A673 (cell line): ENCODE data around the gene MVB12A. TPM values are rescaled to one million over a fixed set of nuclear protein-coding genes. Genes with fewer than 3 reads are reported as not detected.

ENCODE experiments used
- BruUV-seq: library from RNA; stranded (reverse); fragments of 400-500 nt; replicated peaks from 2 replicates; lab custom pipeline; 2021; lab: Mats Ljungman, UMichigan
- CTCF ChIA-PET: fragments of 300-600 bp; sonication (Branson Sonifier 250); formaldehyde crosslinking; loops from one replicate; lab custom pipeline; 2022; ENCODE audit warnings: antibody characterized with exemption; lab: Charles Lee
- POLR2A ChIA-PET: fragments of 300-600 bp; sonication (Branson Sonifier 250); formaldehyde crosslinking; loops from one replicate; lab custom pipeline; 2022; ENCODE audit warnings: antibody characterized with exemption; ENCODE audit not compliant: low non-redundant PET; lab: Charles Lee
- DNase-seq: peaks from one replicate; pipeline ENCODE4 v3.0.0-alpha.2; 2015; ENCODE audit warnings: low spot score
- H3K27ac ChIP-seq: fragments of 200-600 bp; sonication (generic); 2 replicates; pipeline ENCODE4 v1.5.1; 2016; ENCODE audit warnings: mixed run types, low read depth, mild to moderate bottlenecking, mixed read lengths, antibody characterized with exemption, low read length; ENCODE audit not compliant: poor library complexity, severe bottlenecking
- H3K27me3 ChIP-seq: fragments of 200-600 bp; sonication (generic); replicated peaks from 2 replicates; pipeline ENCODE4 v1.6.1; 2017; ENCODE audit warnings: mixed run types, low read depth, mild to moderate bottlenecking, mixed read lengths, antibody characterized with exemption, low read length; ENCODE audit not compliant: insufficient read depth, poor library complexity
- H3K36me3 ChIP-seq: fragments of 200-600 bp; sonication (generic); 2 replicates; pipeline ENCODE4 v1.6.1; 2016; ENCODE audit warnings: mixed run types, mild to moderate bottlenecking, mixed read lengths, antibody characterized with exemption, low read length; ENCODE audit not compliant: insufficient read depth, poor library complexity, severe bottlenecking
- H3K4me1 ChIP-seq: fragments of 200-600 bp; sonication (generic); 2 replicates; pipeline ENCODE4 v1.6.1; 2017; ENCODE audit warnings: mixed run types, mild to moderate bottlenecking, mixed read lengths, antibody characterized with exemption, low read length; ENCODE audit not compliant: insufficient read depth, poor library complexity, severe bottlenecking
- H3K4me3 ChIP-seq: fragments of 200-600 bp; sonication (generic); 2 replicates; pipeline ENCODE4 v1.5.1; 2016; ENCODE audit warnings: low read depth, mixed run types, mild to moderate bottlenecking, mixed read lengths, low read length; ENCODE audit not compliant: poor library complexity, severe bottlenecking
- H3K9me3 ChIP-seq: fragments of 200-600 bp; sonication (generic); 2 replicates; pipeline ENCODE4 v1.6.1; 2016; ENCODE audit warnings: mixed run types, low read depth, mild to moderate bottlenecking, mixed read lengths, antibody characterized with exemption, low read length; ENCODE audit not compliant: poor library complexity, severe bottlenecking
- EZH2 ChIP-seq: fragments of 200-600 bp; sonication (generic); IDR thresholded peaks from 2 replicates; pipeline ENCODE4 v1.6.1; 2017; ENCODE audit warnings: borderline replicate concordance, low read depth, mild to moderate bottlenecking, mixed read lengths, antibody characterized with exemption, low read length; ENCODE audit not compliant: poor library complexity, severe bottlenecking
- intact Hi-C: fragments of 100-400 bp; cut with micrococcal nuclease; formaldehyde crosslinking; loops from one replicate; pipeline ENCODE4 v1.10.0; 2022; ENCODE audit not compliant: unreplicated experiment
- total RNA-seq: library from RNA; stranded (reverse); gene quantifications from 2 replicates; pipeline ENCODE4 v1.2.3, GENCODE V29; 2021
- TF ChIP-seq, protein P1 (sequence below): fragments of 300-800, 200-600 bp; sonication (generic); conservative IDR thresholded peaks from 2 replicates; pipeline ENCODE4 v1.5.1; 2017; ENCODE audit warnings: low read depth, mild to moderate bottlenecking, antibody characterized with exemption, low read length, moderate library complexity, mixed read lengths

The MVB12A gene
- total RNA-seq, 1 experiment from 2014 or later, result 39.5 TPM

DNA sequence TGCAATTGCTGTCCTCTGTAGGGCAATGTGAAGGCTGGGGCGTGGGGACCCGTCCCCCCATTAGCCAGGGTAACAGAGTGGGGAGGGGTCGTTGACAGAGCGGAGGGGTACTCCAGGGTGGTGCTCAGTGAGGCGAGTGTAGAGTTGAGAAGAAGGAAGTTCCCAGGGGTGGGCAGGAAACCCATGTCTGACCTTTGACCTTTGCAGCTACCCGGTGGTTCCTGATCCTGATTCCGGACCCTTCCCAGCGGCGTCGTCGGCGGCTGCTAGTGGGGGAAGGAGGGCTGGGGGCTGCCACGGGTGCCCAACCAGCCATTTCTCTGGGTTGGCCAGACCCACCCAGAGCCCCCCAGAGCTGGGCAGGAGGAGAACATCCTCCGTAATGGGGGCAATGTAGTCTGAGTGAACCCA, 40.6 kb upstream of the MVB12A start:
- ChIA-PET POLR2A (no interaction called here), CTCF (no interaction called here)

DNA sequence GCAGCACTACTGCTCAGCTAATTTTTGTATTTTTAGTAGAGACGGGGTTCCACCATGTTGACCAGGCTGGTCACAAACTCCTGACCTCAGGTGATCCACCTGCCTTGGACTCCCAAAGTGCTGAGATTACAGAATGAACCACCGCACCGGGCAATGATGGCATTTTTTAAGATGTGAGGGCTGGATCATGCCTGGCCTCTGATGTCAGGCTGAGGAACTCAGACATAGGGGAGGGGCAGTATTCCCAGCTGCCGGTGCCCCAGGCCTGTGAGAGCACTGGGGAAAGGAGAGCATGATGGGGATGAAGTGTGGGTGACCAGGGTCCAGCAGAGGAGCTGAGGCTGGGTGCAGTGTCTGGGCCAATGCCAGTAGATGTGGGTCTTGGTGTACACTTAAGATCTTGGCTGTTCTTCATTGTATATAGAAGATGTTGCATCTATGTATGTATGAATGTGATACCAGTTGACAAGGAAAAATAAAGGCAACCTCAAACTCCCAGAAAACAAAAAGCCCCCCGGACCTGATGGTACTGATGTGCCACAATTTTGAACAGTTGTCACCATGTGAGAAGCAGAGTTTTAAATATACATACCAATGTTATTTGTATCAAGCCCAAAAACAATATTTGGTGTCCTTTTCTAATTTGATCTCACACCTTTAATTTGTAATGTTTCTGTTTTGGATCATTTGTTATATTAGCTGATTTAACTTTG, 39.3 kb upstream of the MVB12A start:
- Histone ChIP-seq H3K36me3 (no peaks in the 10 kb centered on the region), H3K4me3 (no peak overlapping the region), H3K27ac (no peak overlapping the region), H3K4me1 (no peaks in the 10 kb centered on the region), H3K27me3 (no peaks in the 10 kb centered on the region), H3K9me3 (no peaks in the 10 kb centered on the region)
- no peak for DNase-seq
- POLR2A ChIA-PET, result no interaction called here
- CTCF ChIA-PET, result no interaction called here
- BruUV-seq, result no TSS peak
- intact Hi-C loops, result loop anchor here (10.0 kb wide), 1 partner anchor 606 kb away; no protein-coding TSS in a partner anchor
- TF ChIP-seq EZH2, result no peak
- TF ChIP-seq, protein P1, sequence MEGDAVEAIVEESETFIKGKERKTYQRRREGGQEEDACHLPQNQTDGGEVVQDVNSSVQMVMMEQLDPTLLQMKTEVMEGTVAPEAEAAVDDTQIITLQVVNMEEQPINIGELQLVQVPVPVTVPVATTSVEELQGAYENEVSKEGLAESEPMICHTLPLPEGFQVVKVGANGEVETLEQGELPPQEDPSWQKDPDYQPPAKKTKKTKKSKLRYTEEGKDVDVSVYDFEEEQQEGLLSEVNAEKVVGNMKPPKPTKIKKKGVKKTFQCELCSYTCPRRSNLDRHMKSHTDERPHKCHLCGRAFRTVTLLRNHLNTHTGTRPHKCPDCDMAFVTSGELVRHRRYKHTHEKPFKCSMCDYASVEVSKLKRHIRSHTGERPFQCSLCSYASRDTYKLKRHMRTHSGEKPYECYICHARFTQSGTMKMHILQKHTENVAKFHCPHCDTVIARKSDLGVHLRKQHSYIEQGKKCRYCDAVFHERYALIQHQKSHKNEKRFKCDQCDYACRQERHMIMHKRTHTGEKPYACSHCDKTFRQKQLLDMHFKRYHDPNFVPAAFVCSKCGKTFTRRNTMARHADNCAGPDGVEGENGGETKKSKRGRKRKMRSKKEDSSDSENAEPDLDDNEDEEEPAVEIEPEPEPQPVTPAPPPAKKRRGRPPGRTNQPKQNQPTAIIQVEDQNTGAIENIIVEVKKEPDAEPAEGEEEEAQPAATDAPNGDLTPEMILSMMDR, result no peak

More for the DNA sequence above, 40.6 kb upstream of the MVB12A start:
- Histone ChIP-seq H3K4me3 (no peak overlapping the region), H3K27ac (no peak overlapping the region), H3K4me1 (no peaks in the 10 kb centered on the region), H3K9me3 (no peaks in the 10 kb centered on the region), H3K36me3 (no peaks in the 10 kb centered on the region), H3K27me3 (no peaks in the 10 kb centered on the region)
- intact Hi-C loops, result no loop called here
- TF ChIP-seq EZH2, result no peak
- TF ChIP-seq, protein P1, result no peak
- no peak for DNase-seq
- no TSS peak for BruUV-seq

DNA sequence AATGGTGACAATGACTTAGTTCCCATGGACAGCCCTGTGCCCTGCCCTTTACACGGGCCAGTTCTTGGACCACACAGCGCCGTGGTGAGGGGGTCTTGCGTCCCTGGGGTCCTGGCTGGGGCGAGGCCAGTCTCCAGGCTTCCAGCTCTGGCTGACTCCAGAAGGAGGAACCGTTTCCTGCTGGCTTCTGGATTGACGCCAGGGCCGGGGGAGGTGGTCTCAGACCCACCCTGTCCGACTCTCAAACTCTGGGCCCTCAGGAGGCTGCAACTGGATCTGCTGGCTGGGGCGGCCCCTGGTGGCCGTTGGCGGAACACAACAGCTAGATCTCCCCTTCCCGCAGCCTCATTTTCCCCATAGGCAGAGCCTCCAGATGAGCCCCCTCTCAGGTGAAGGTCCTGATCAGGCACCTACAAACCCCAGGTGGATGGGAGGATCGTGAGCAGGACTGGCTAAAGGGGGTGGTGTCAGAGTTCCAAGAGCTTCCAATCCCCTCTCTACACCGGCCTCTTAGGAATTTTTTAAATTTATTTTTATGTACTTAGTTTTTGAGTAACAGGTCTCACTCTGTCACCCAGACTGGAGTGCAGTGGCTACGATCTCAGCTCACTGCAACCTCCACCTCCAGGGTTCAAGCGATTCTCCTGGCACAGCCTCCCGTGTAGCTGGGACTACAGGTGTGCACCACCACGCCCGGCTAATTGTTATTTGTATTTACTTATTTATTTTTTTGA, 33.8 kb upstream of the MVB12A start:
- Histone ChIP-seq H3K36me3 (no peaks in the 10 kb centered on the region), H3K4me1 (peaks cover 5% of the 10 kb centered on the region), H3K9me3 (no peaks in the 10 kb centered on the region), H3K27ac (no peak overlapping the region), H3K27me3 (no peaks in the 10 kb centered on the region), H3K4me3 (no peak overlapping the region)
- CTCF ChIA-PET, result interaction anchor here (0.5 to 1.5 kb wide), 12 partner anchors 8 to 614 kb away, joined by 3 to 9 read pairs (median 4); no protein-coding TSS in a partner anchor
- TF ChIP-seq, protein P1, result peak; percentile 91
- TF ChIP-seq EZH2, result no peak
- BruUV-seq, result no TSS peak
- DNase-seq, result peak; percentile 82
- intact Hi-C loops, result loop anchor here (1.0 to 10.0 kb wide), 3 partner anchors 40 to 611 kb away; no protein-coding TSS in a partner anchor
- POLR2A ChIA-PET, result no interaction called here
